Fibroblast of lung (primary cell): ENCODE measurements around the gene PTHLH. TPM values are rescaled to one million over a fixed set of nuclear protein-coding genes. Genes with fewer than 3 reads are reported as not detected.
A peak's percentile ranks its signal among the peaks of the same experiment; 100 is the strongest.

ENCODE experiments used
- DNase-seq, 2 donors: peaks; one replicate each; pipeline versions ENCODE4 v3.0.0 to v3.0.0-alpha.2; 2010; ENCODE audit warnings: low read depth in 2 of 2
- H2AFZ ChIP-seq: 2 replicates; pipeline ENCODE4 v1.5.1; 2012; ENCODE audit warnings: low read length, control low read depth, inconsistent platforms
- H3K27ac ChIP-seq: 2 replicates; pipeline ENCODE4 v1.5.1; 2011; ENCODE audit warnings: low read length, control low read depth; ENCODE audit not compliant: insufficient read depth
- H3K27me3 ChIP-seq: 2 replicates; pipeline ENCODE4 v1.5.1; 2011; ENCODE audit warnings: mild to moderate bottlenecking, low read length; ENCODE audit not compliant: control insufficient read depth, insufficient read depth
- H3K36me3 ChIP-seq: 2 replicates; pipeline ENCODE4 v1.5.1; 2011; ENCODE audit warnings: low read length; ENCODE audit not compliant: control insufficient read depth, insufficient read depth
- H3K4me1 ChIP-seq: 2 replicates; pipeline ENCODE4 v1.5.1; 2011; ENCODE audit warnings: low read length; ENCODE audit not compliant: control insufficient read depth, insufficient read depth; ENCODE audit errors: extremely low read depth
- H3K4me2 ChIP-seq: 2 replicates; pipeline ENCODE4 v1.5.1; 2011; ENCODE audit warnings: low read length, control low read depth; ENCODE audit not compliant: insufficient read depth; ENCODE audit errors: extremely low read depth
- H3K4me3 ChIP-seq, 4 experiments: fragments of 200-600 bp in 1 of 4; sonication (generic) in 1 of 4; replicated peaks in 1 of 4; 2 replicates each; pipeline ENCODE4 v1.5.1; 2011 to 2016; ENCODE audit warnings: low read length in 4 of 4, low read depth in 3 of 4, mild to moderate bottlenecking in 3 of 4, control low read depth in 2 of 4, inconsistent platforms in 1 of 4, mixed read lengths in 1 of 4; ENCODE audit not compliant: insufficient read depth in 1 of 4; ENCODE audit errors: control extremely low read depth in 1 of 4
- H3K79me2 ChIP-seq: 2 replicates; pipeline ENCODE4 v1.5.1; 2012; ENCODE audit warnings: mild to moderate bottlenecking, low read length, inconsistent platforms; ENCODE audit not compliant: control insufficient read depth, insufficient read depth
- H3K9ac ChIP-seq: 2 replicates; pipeline ENCODE4 v1.5.1; 2011; ENCODE audit warnings: mild to moderate bottlenecking, low read length, control low read depth; ENCODE audit not compliant: insufficient read depth
- H3K9me3 ChIP-seq: 2 replicates; pipeline ENCODE4 v1.5.1; 2012; ENCODE audit warnings: low read depth, low read length; ENCODE audit not compliant: control insufficient read depth, insufficient read depth
- H4K20me1 ChIP-seq: 2 replicates; pipeline ENCODE4 v1.5.1; 2011; ENCODE audit warnings: low read length; ENCODE audit not compliant: control insufficient read depth, insufficient read depth; ENCODE audit errors: extremely low read depth
- CTCF ChIP-seq, 2 donors: IDR thresholded peaks in 1 of 2; conservative IDR thresholded peaks in 1 of 2; 1 replicate in 1 of 2; 2 replicates in 1 of 2; pipeline ENCODE4 v1.5.1; 2011 to 2012; ENCODE audit warnings: low read length in 2 of 2, control low read depth in 1 of 2, inconsistent platforms in 1 of 2, low read depth in 1 of 2, mild to moderate bottlenecking in 1 of 2
- EZH2 ChIP-seq: IDR thresholded peaks from 2 replicates; pipeline ENCODE4 v1.5.1; 2012; ENCODE audit warnings: low read length, control low read depth, mild to moderate bottlenecking; ENCODE audit errors: missing control alignments
- polyA plus RNA-seq, 2 donors: library from polyadenylated mRNA; depleted of rRNA in 1 of 2; stranded (reverse) in 1 of 2; unstranded in 1 of 2; fragments of >200 nt; gene quantifications; 2 replicates each; pipeline ENCODE4 v1.2.1, GENCODE V29; 2011 to 2012; ENCODE audit warnings: missing spikeins in 1 of 2
- total RNA-seq: library from RNA; depleted of rRNA; stranded (reverse); fragments of >200 nt; gene quantifications from 2 replicates; pipeline ENCODE4 v1.2.1, GENCODE V29; 2014

Gene PTHLH
- total and polyA plus RNA-seq, 2 donors (not counting 1 experiment from before 2014, with no cell fraction given) = 1.1 to 1.8 TPM

GRCh38 chr12:27964123-27964522 lies 8.4 kb downstream of the PTHLH start:
- DNase-seq = peak in 1 of 2 donors; percentile 17
- Histone ChIP-seq H3K9ac (no peak overlapping the region), H3K36me3 (no peaks in the 10 kb centered on the region), H3K9me3 (no peaks in the 10 kb centered on the region), H3K27me3 (no peaks in the 10 kb centered on the region), H3K4me1 (peaks cover 9% of the 10 kb centered on the region), H2AFZ (no peak overlapping the region), H3K4me3 (no peak overlapping the region), H4K20me1 (no peaks in the 10 kb centered on the region), H3K79me2 (no peaks in the 10 kb centered on the region), H3K4me2 (no peak overlapping the region), H3K27ac (no peak overlapping the region)
- no peak for TF ChIP-seq CTCF (conservative IDR thresholded peaks at IDR 0.05 in 1 of 2, IDR thresholded peaks at IDR 0.05 in 1 of 2; ENCODE audit: low read depth in 1 of 2, low read length in 2 of 2)
- no peak for TF ChIP-seq EZH2

GRCh38 chr12:27960821-27961220 lies 11.7 kb downstream of the PTHLH start:
- H3K27ac ChIP-seq = no peak overlapping the region
- no peaks in the 10 kb centered on the region for H4K20me1 ChIP-seq
- H3K4me3 ChIP-seq = no peak overlapping the region
- no peak for TF ChIP-seq EZH2
- TF ChIP-seq CTCF (conservative IDR thresholded peaks at IDR 0.05 in 1 of 2, IDR thresholded peaks at IDR 0.05 in 1 of 2; ENCODE audit: low read depth in 1 of 2, low read length in 2 of 2) = no peak
- H3K9ac ChIP-seq = no peak overlapping the region
- no peak for DNase-seq
- H3K9me3 ChIP-seq = no peaks in the 10 kb centered on the region
- no peaks in the 10 kb centered on the region for H3K27me3 ChIP-seq
- no peaks in the 10 kb centered on the region for H3K79me2 ChIP-seq
- H3K4me2 ChIP-seq = no peak overlapping the region
- no peak overlapping the region for H2AFZ ChIP-seq
- H3K4me1 ChIP-seq = peaks cover 6% of the 10 kb centered on the region
- no peaks in the 10 kb centered on the region for H3K36me3 ChIP-seq

- Histone ChIP-seq H3K27me3 (no peaks in the 10 kb centered on the region), H3K27ac (no peak overlapping the region), H3K79me2 (no peaks in the 10 kb centered on the region), H3K9me3 (no peaks in the 10 kb centered on the region), H2AFZ (no peak overlapping the region), H3K4me3 (no peak overlapping the region), H3K9ac (no peak overlapping the region), H3K4me2 (no peak overlapping the region), H3K4me1 (no peaks in the 10 kb centered on the region), H4K20me1 (no peaks in the 10 kb centered on the region), H3K36me3 (no peaks in the 10 kb centered on the region)
- no peak for DNase-seq
- no peak for TF ChIP-seq CTCF (conservative IDR thresholded peaks at IDR 0.05 in 1 of 2, IDR thresholded peaks at IDR 0.05 in 1 of 2; ENCODE audit: low read depth in 1 of 2, low read length in 2 of 2)
- no peak for TF ChIP-seq EZH2
These were observed 13.9 kb downstream of the PTHLH start for GRCh38 chr12:27958675-27959074.
